ENCODE data around the gene SPCS3. TPM values are rescaled to one million over a fixed set of nuclear protein-coding genes. Genes with fewer than 3 reads are reported as not detected.
"Not testable (repeated sequence)": the region's sequence is repeated elsewhere in the genome, so short reads cannot be mapped to it uniquely, and the experiment has no call there.

The SPCS3 gene
- total RNA-seq, 1 experiment from 2014 or later = 126 TPM

- H3K9me3 Mint-ChIP-seq (ENCODE audit: unreplicated experiment) = no peaks in the 10 kb centered on the region
- no peaks in the 10 kb centered on the region for H3K27me3 Mint-ChIP-seq (ENCODE audit: insufficient read depth, unreplicated experiment)
- BruUV-seq (replicated peaks) = no TSS peak
- no peaks in the 10 kb centered on the region for H3K36me3 Mint-ChIP-seq (ENCODE audit: insufficient read depth, unreplicated experiment)
- no peak for DNase-seq (ENCODE audit: unreplicated experiment)
- POLR2A ChIA-PET = interaction anchor here (0.8 to 1.0 kb wide), 3 partner anchors 14 to 109 kb away, joined by 3 to 5 read pairs (median 3); no protein-coding TSS in a partner anchor
- H3K4me3 Mint-ChIP-seq (ENCODE audit: unreplicated experiment) = no peak overlapping the region
- CTCF ChIA-PET = interaction anchor here (0.7 to 2.6 kb wide), 7 partner anchors 19 to 276 kb away, joined by 3 to 5 read pairs (median 4); partner anchors contain the start of gene SPATA4
- H3K27ac Mint-ChIP-seq (ENCODE audit: low read depth, unreplicated experiment) = no peak overlapping the region
- intact Hi-C loops (cut with micrococcal nuclease) = loop anchor here (1.0 kb wide), 1 partner anchor 88 kb away; no protein-coding TSS in a partner anchor
- TF ChIP-seq, protein P1, sequence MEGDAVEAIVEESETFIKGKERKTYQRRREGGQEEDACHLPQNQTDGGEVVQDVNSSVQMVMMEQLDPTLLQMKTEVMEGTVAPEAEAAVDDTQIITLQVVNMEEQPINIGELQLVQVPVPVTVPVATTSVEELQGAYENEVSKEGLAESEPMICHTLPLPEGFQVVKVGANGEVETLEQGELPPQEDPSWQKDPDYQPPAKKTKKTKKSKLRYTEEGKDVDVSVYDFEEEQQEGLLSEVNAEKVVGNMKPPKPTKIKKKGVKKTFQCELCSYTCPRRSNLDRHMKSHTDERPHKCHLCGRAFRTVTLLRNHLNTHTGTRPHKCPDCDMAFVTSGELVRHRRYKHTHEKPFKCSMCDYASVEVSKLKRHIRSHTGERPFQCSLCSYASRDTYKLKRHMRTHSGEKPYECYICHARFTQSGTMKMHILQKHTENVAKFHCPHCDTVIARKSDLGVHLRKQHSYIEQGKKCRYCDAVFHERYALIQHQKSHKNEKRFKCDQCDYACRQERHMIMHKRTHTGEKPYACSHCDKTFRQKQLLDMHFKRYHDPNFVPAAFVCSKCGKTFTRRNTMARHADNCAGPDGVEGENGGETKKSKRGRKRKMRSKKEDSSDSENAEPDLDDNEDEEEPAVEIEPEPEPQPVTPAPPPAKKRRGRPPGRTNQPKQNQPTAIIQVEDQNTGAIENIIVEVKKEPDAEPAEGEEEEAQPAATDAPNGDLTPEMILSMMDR (IDR thresholded peaks at IDR 0.05; ENCODE audit: unreplicated experiment) = no peak
- H3K4me1 Mint-ChIP-seq (ENCODE audit: insufficient read depth, unreplicated experiment) = peaks cover 24% of the 10 kb centered on the region
Measured at GRCh38 chr4:176273736-176274135, 46.0 kb upstream of the SPCS3 start.

GRCh38 chr4:176274441-176274840 is 45.3 kb upstream of the SPCS3 start:
- Mint-ChIP-seq H3K4me1 (ENCODE audit: insufficient read depth, unreplicated experiment) (peaks cover 24% of the 10 kb centered on the region), H3K9me3 (ENCODE audit: unreplicated experiment) (no peaks in the 10 kb centered on the region), H3K27me3 (ENCODE audit: insufficient read depth, unreplicated experiment) (no peaks in the 10 kb centered on the region), H3K4me3 (ENCODE audit: unreplicated experiment) (no peak overlapping the region), H3K36me3 (ENCODE audit: insufficient read depth, unreplicated experiment) (no peaks in the 10 kb centered on the region), H3K27ac (ENCODE audit: low read depth, unreplicated experiment) (no peak overlapping the region)
- CTCF ChIA-PET = interaction anchor here (0.7 to 5.1 kb wide), 9 partner anchors 18 to 275 kb away, joined by 3 to 68 read pairs (median 4); partner anchors contain the start of gene SPATA4
- intact Hi-C loops (cut with micrococcal nuclease) = loop anchor here (1.0 kb wide), 1 partner anchor 89 kb away; no protein-coding TSS in a partner anchor
- DNase-seq (ENCODE audit: unreplicated experiment) = peak; percentile 65
- POLR2A ChIA-PET = interaction anchor here (0.8 to 1.1 kb wide), 3 partner anchors 15 to 91 kb away, joined by 3 to 5 read pairs (median 3); no protein-coding TSS in a partner anchor
- TF ChIP-seq, protein P1 (IDR thresholded peaks at IDR 0.05; ENCODE audit: unreplicated experiment) = no peak
- no TSS peak for BruUV-seq (replicated peaks)

DNA sequence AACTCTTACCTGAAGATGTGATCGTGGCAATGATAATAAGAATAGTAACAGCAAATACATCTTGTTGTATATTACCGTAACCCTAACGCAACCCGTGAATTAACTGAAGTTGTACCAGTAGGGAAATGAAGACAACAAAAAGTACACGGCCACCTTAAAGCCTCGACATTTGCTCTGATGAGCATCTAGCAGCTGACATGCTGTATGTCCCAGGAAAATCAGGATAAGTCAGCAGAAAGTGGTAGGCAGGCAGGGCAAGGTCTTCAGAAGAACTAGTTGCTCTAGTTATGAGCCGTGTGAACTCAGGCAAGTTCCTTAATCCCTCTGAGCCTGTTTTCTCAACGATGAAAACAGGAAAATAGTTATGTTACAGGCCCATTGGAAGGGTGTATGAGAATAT is 43.1 kb upstream of the SPCS3 start:
- H3K36me3 Mint-ChIP-seq (ENCODE audit: insufficient read depth, unreplicated experiment) = no peaks in the 10 kb centered on the region
- H3K4me3 Mint-ChIP-seq (ENCODE audit: unreplicated experiment) = no peak overlapping the region
- BruUV-seq (replicated peaks) = no TSS peak
- intact Hi-C loops (cut with micrococcal nuclease) = loop anchor here (1.0 to 5.0 kb wide), 4 partner anchors 64 to 329 kb away; no protein-coding TSS in a partner anchor
- peaks cover 22% of the 10 kb centered on the region for H3K4me1 Mint-ChIP-seq (ENCODE audit: insufficient read depth, unreplicated experiment)
- no peak for DNase-seq (ENCODE audit: unreplicated experiment)
- POLR2A ChIA-PET = interaction anchor here (2.1 kb wide), 1 partner anchor 126 kb away, joined by 9 read pairs; no protein-coding TSS in a partner anchor
- H3K27me3 Mint-ChIP-seq (ENCODE audit: insufficient read depth, unreplicated experiment) = no peaks in the 10 kb centered on the region
- H3K9me3 Mint-ChIP-seq (ENCODE audit: unreplicated experiment) = no peaks in the 10 kb centered on the region
- CTCF ChIA-PET = interaction anchor here (0.6 to 5.1 kb wide), 23 partner anchors 10 to 718 kb away, joined by 3 to 68 read pairs (median 4); no protein-coding TSS in a partner anchor
- no peak overlapping the region for H3K27ac Mint-ChIP-seq (ENCODE audit: low read depth, unreplicated experiment)
- TF ChIP-seq, protein P1 (IDR thresholded peaks at IDR 0.05; ENCODE audit: unreplicated experiment) = no peak

GRCh38 chr4:176277162-176277904 is 42.4 kb upstream of the SPCS3 start:
- intact Hi-C loops (cut with micrococcal nuclease) = loop anchor here (1.0 to 5.0 kb wide), 4 partner anchors 63 to 330 kb away; no protein-coding TSS in a partner anchor
- BruUV-seq (replicated peaks) = no TSS peak
- DNase-seq (ENCODE audit: unreplicated experiment) = peak; percentile 69
- Mint-ChIP-seq H3K36me3 (ENCODE audit: insufficient read depth, unreplicated experiment) (no peaks in the 10 kb centered on the region), H3K27ac (ENCODE audit: low read depth, unreplicated experiment) (peak overlapping the region; percentile 63), H3K9me3 (ENCODE audit: unreplicated experiment) (no peaks in the 10 kb centered on the region), H3K4me1 (ENCODE audit: insufficient read depth, unreplicated experiment) (peaks cover 17% of the 10 kb centered on the region), H3K4me3 (ENCODE audit: unreplicated experiment) (no peak overlapping the region), H3K27me3 (ENCODE audit: insufficient read depth, unreplicated experiment) (no peaks in the 10 kb centered on the region)
- TF ChIP-seq, protein P1 (IDR thresholded peaks at IDR 0.05; ENCODE audit: unreplicated experiment) = peak; percentile 59
- CTCF ChIA-PET = interaction anchor here (0.5 to 5.1 kb wide), 30 partner anchors 11 to 755 kb away, joined by 3 to 68 read pairs (median 4); partner anchors contain the start of gene SPATA4
- POLR2A ChIA-PET = interaction anchor here (0.6 to 2.1 kb wide), 2 partner anchors 124 to 126 kb away, joined by 3 to 9 read pairs; no protein-coding TSS in a partner anchor

- intact Hi-C loops (cut with micrococcal nuclease) = loop anchor here (5.0 kb wide), 1 partner anchor 332 kb away; no protein-coding TSS in a partner anchor
- not testable (repeated sequence) for H3K9me3 Mint-ChIP-seq (ENCODE audit: unreplicated experiment); H3K4me3 Mint-ChIP-seq (ENCODE audit: unreplicated experiment); BruUV-seq (replicated peaks); H3K36me3 Mint-ChIP-seq (ENCODE audit: insufficient read depth, unreplicated experiment); H3K4me1 Mint-ChIP-seq (ENCODE audit: insufficient read depth, unreplicated experiment); DNase-seq (ENCODE audit: unreplicated experiment); H3K27ac Mint-ChIP-seq (ENCODE audit: low read depth, unreplicated experiment); H3K27me3 Mint-ChIP-seq (ENCODE audit: insufficient read depth, unreplicated experiment)
- POLR2A ChIA-PET = interaction anchor here (1.0 kb wide), 1 partner anchor 10 kb away, joined by 3 read pairs; no protein-coding TSS in a partner anchor
- CTCF ChIA-PET = interaction anchor here (0.6 to 5.1 kb wide), 2 partner anchors 128 to 241 kb away, joined by 4 to 68 read pairs; no protein-coding TSS in a partner anchor
Measured at GRCh38 chr4:176279560-176279959, 40.2 kb upstream of the SPCS3 start.
